PC-3 (cell line): ENCODE results near the gene SLC22A4.

ENCODE experiments used
- EZH2phosphoT487 ChIP-seq: fragments of 300-600 bp; sonication (generic); IDR thresholded peaks from 2 replicates; pipeline ENCODE4 v1.6.1; 2018; ENCODE audit warnings: mild to moderate bottlenecking, antibody characterized with exemption, low read length, borderline replicate concordance
- TF ChIP-seq, protein P1 (sequence below): fragments of 300-600 bp; sonication (generic); conservative IDR thresholded peaks from 2 replicates; pipeline ENCODE4 v1.5.1; 2017; ENCODE audit warnings: antibody characterized with exemption, low read depth, mild to moderate bottlenecking, low read length

DNA sequence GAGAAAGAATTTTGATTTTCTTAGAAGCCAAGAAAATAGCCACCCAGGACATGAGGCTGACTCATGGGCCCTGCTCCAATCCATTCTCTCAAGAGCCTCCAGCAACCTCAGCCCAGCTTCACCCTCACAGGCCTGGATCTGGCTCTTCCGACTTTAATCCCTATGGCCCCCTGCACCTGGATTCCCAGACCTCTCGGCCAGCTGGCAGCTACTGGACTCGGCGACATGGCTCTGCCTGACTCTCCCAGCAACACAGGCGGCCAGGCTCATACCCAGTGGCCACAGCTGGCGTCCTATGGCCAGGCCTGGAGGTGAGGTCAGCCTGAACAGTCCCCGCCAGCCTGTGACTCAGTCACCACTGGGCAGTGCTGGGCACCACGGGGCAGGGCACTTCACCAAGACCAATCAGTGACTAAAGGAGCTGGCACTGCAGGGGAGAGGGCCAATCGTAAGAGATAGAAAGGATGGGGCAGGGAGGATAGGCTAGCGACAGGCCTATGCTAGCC, 42.9 kb upstream of the SLC22A4 start:
- TF ChIP-seq, protein P1, sequence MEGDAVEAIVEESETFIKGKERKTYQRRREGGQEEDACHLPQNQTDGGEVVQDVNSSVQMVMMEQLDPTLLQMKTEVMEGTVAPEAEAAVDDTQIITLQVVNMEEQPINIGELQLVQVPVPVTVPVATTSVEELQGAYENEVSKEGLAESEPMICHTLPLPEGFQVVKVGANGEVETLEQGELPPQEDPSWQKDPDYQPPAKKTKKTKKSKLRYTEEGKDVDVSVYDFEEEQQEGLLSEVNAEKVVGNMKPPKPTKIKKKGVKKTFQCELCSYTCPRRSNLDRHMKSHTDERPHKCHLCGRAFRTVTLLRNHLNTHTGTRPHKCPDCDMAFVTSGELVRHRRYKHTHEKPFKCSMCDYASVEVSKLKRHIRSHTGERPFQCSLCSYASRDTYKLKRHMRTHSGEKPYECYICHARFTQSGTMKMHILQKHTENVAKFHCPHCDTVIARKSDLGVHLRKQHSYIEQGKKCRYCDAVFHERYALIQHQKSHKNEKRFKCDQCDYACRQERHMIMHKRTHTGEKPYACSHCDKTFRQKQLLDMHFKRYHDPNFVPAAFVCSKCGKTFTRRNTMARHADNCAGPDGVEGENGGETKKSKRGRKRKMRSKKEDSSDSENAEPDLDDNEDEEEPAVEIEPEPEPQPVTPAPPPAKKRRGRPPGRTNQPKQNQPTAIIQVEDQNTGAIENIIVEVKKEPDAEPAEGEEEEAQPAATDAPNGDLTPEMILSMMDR, result no peak
- TF ChIP-seq EZH2phosphoT487, result no peak
